ENCODE data around the gene ZC3HAV1. TPM values are rescaled to one million over a fixed set of nuclear protein-coding genes. Genes with fewer than 3 reads are reported as not detected.
"Not testable (repeated sequence)": the region's sequence is repeated elsewhere in the genome, so short reads cannot be mapped to it uniquely, and the experiment has no call there.

The ZC3HAV1 gene
- total RNA-seq, 1 donor from 2014 or later: 21.0 TPM

GRCh38 chr7:139094030-139094429 is 15.5 kb downstream of the ZC3HAV1 start:
- H3K4me3 ChIP-seq (ENCODE audit: low read depth, low read length): no peak overlapping the region
- no peak for TF ChIP-seq CTCF (conservative IDR thresholded peaks at IDR 0.05; ENCODE audit: low read depth, low read length)
- DNase-seq (ENCODE audit: low read depth): no peak

- not testable (repeated sequence) for DNase-seq (ENCODE audit: low read depth); H3K4me3 ChIP-seq (ENCODE audit: low read depth, low read length)
Measured at GRCh38 chr7:139093512-139093911, 16.0 kb downstream of the ZC3HAV1 start.

- no peak for TF ChIP-seq CTCF (conservative IDR thresholded peaks at IDR 0.05; ENCODE audit: low read depth, low read length)
- H3K4me3 ChIP-seq (ENCODE audit: low read depth, low read length): no peak overlapping the region
- DNase-seq (ENCODE audit: low read depth): no peak
Measured at GRCh38 chr7:139092090-139092796, 17.3 kb downstream of the ZC3HAV1 start.

- no peak for TF ChIP-seq CTCF (conservative IDR thresholded peaks at IDR 0.05; ENCODE audit: low read depth, low read length)
- H3K4me3 ChIP-seq (ENCODE audit: low read depth, low read length): no peak overlapping the region
- no peak for DNase-seq (ENCODE audit: low read depth)
Measured at GRCh38 chr7:139091677-139091996, 17.9 kb downstream of the ZC3HAV1 start.

GRCh38 chr7:139089118-139089517 is 20.4 kb downstream of the ZC3HAV1 start:
- no peak overlapping the region for H3K4me3 ChIP-seq (ENCODE audit: low read depth, low read length)
- DNase-seq (ENCODE audit: low read depth): no peak
- TF ChIP-seq CTCF (conservative IDR thresholded peaks at IDR 0.05; ENCODE audit: low read depth, low read length): no peak

GRCh38 chr7:139088268-139088667 is 21.3 kb downstream of the ZC3HAV1 start:
- no peak overlapping the region for H3K4me3 ChIP-seq (ENCODE audit: low read depth, low read length)
- no peak for TF ChIP-seq CTCF (conservative IDR thresholded peaks at IDR 0.05; ENCODE audit: low read depth, low read length)
- no peak for DNase-seq (ENCODE audit: low read depth)

- no peak for TF ChIP-seq CTCF (conservative IDR thresholded peaks at IDR 0.05; ENCODE audit: low read depth, low read length)
- no peak for DNase-seq (ENCODE audit: low read depth)
- no peak overlapping the region for H3K4me3 ChIP-seq (ENCODE audit: low read depth, low read length)
Measured at GRCh38 chr7:139087212-139087611, 22.3 kb downstream of the ZC3HAV1 start.

Data from epithelial cell of proximal tubule (primary cell).